MM.1S (cell line): ENCODE results near the gene RANBP2.

Experiments used
- EZH2 ChIP-seq: fragments of 300-600 bp; sonication (generic); optimal IDR thresholded peaks from 2 replicates; pipeline ENCODE3; 2017; ENCODE audit warnings: low read depth, mild to moderate bottlenecking, antibody characterized with exemption, low read length, mixed read lengths
- TF ChIP-seq, protein P1 (sequence below): fragments of 300-600 bp; sonication (generic); IDR thresholded peaks from 2 replicates; pipeline ENCODE4 v1.5.1; 2016; ENCODE audit warnings: antibody characterized with exemption, low read length, mixed read lengths

DNA sequence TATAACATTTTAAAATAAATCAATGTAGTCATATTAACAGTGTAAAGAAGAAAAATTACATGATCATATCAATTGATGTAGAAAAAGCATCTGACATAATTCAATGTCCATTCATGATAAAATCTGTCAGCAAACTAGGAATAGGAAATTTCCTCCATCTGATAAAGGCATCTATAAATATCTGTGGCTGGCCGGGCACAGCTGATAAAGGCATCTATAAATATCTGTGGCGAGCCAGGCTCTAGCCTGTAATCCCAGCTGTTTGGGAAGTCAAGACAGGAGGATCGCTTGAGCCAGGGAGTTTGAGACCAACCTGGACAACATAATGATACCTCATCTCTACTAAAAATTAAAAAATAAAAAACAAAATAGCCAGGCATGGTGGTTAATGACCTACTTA is 18.1 kb upstream of the RANBP2 start:
- TF ChIP-seq EZH2: no peak
- TF ChIP-seq, protein P1, sequence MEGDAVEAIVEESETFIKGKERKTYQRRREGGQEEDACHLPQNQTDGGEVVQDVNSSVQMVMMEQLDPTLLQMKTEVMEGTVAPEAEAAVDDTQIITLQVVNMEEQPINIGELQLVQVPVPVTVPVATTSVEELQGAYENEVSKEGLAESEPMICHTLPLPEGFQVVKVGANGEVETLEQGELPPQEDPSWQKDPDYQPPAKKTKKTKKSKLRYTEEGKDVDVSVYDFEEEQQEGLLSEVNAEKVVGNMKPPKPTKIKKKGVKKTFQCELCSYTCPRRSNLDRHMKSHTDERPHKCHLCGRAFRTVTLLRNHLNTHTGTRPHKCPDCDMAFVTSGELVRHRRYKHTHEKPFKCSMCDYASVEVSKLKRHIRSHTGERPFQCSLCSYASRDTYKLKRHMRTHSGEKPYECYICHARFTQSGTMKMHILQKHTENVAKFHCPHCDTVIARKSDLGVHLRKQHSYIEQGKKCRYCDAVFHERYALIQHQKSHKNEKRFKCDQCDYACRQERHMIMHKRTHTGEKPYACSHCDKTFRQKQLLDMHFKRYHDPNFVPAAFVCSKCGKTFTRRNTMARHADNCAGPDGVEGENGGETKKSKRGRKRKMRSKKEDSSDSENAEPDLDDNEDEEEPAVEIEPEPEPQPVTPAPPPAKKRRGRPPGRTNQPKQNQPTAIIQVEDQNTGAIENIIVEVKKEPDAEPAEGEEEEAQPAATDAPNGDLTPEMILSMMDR: no peak
